ENCODE results near the gene IARS1. TPM values are rescaled to one million over a fixed set of nuclear protein-coding genes. Genes with fewer than 3 reads are reported as not detected.
A peak's percentile ranks its signal among the peaks of the same experiment; 100 is the strongest.

IARS1 gene
- total and polyA plus RNA-seq, 2 of the 13 experiments (the other 11 are each of a cell fraction or from before 2014, with no cell fraction given), result 55.9 to 185 TPM

DNA sequence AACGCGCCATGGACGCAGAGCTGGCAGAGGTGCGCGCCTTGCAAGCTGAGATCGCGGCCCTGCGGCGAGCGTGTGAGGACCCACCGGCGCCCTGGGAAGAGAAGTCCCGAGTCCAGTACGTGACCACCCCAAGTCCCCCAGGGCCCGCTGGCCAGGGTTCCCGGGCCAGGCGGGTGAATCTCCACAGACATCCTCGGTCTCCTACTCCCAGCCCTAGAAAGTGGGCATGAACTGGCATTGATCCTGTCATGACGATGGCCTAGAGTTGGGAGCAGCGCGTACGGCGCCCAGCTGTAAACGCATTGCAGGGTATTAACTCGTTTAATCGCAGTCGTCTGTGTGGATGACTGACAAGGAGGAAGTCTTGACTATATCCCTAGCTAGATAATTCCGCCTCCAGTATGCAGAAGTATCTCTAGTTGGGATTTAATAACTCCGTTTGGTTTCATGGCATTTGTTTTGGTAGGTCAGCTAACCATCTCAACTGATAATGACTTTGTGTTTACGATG, 32.5 kb upstream of the IARS1 start (continued):
- TF ChIP-seq, protein P1, sequence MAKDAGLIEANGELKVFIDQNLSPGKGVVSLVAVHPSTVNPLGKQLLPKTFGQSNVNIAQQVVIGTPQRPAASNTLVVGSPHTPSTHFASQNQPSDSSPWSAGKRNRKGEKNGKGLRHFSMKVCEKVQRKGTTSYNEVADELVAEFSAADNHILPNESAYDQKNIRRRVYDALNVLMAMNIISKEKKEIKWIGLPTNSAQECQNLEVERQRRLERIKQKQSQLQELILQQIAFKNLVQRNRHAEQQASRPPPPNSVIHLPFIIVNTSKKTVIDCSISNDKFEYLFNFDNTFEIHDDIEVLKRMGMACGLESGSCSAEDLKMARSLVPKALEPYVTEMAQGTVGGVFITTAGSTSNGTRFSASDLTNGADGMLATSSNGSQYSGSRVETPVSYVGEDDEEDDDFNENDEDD (CRISPR knock-in tag; IDR thresholded peaks at IDR 0.05; ENCODE audit: borderline replicate concordance), result no peak

DNA sequence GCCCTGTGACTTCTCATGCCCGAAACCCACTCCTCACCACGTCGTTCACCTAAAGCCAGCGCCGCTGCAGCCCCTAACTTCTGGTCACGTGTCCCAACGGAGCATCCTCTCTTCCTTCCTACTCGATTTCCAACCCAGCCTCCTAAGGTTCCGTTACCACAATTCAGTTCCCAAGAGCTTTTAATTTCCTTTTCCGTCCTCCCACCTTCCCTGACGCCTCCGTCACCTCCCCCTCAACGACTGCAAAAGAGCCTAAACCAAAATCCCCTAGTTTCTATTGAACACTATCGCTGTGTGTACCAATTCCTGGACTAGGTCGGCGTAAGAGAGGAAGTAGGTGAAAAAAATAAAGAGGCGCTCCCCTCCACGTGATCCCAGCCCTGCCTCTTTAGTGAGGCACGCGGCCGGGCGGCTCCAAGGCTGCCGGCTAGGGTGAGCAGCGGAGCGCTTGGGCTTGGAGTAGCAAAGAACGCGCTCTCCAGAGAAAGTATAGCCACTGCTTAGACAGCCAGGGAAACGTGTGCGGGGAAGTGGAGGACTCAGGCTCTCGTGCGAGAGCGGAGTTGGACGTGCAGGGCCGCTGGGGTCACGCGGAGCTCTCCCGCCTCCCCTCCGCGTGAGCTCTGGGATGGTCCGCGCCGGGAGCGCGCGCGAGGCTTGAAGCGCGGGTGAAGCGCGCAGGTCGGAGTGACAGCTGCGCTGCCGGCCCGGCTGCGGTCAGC, 31.9 kb upstream of the IARS1 start, which contains the start of the genes CENPP and NOL8:
Gene CENPP, plus strand, starts transcription at position 685 of the 722 bp plus-strand sequence.
Gene NOL8, minus strand, starts transcription at position 82 of the 722 bp plus-strand sequence. CDS start 1,189 bp downstream, outside the sequence.
- in situ Hi-C loops (cut with HindIII; ENCODE audit: extremely low pct_ligation_motif_present, low pct_unique_long_range_greater_than_20kb), result loop anchor here (10.0 kb wide), 1 partner anchor 309 kb away; no protein-coding TSS in a partner anchor
- under 1% methylated on average over 28 of the region's 55 CpGs for WGBS (ENCODE audit: low lambda C conversion rate)
- peak within 1 kb of the TSS; percentile 94 for H3K4me2 ChIP-seq (ENCODE audit: low read depth, low read length)
- ATAC-seq (peak; percentile 95), DNase-seq (ENCODE audit: low spot score) (peak; percentile 86), FAIRE-seq (peak; percentile 60)
- H3K9me3 ChIP-seq (ENCODE audit: low read length), result no peaks in the 10 kb centered on the region
- H3K9ac ChIP-seq (ENCODE audit: insufficient read depth, low read depth, low read length), result peak within 1 kb of the TSS; percentile 98
- intact Hi-C loops (cut with micrococcal nuclease; ENCODE audit: unreplicated experiment), result loop anchor here (2.0 kb wide), 1 partner anchor 309 kb away; no protein-coding TSS in a partner anchor
- H3K4me1 ChIP-seq (ENCODE audit: insufficient read depth, low read length), result peaks cover 40% of the 10 kb centered on the region
- H4K20me1 ChIP-seq (ENCODE audit: insufficient read depth, low read length), result no peaks in the 10 kb centered on the region
- POLR2A ChIA-PET, result interaction anchor here (1.0 to 2.4 kb wide), 6 partner anchors 31 to 1133 kb away, joined by 3 to 12 read pairs (median 4); partner anchors contain the start of gene IPPK
- H3K27ac ChIP-seq (ENCODE audit: extremely low read length, insufficient read depth, low read length), result peak within 1 kb of the TSS; percentile 96
- CTCF ChIA-PET (ENCODE audit: low intra/inter-chr PET ratio, low total read pairs), result no interaction called here
- peaks cover 29% of the 10 kb centered on the region for H3K79me2 ChIP-seq (ENCODE audit: insufficient read depth, low read length)
- peak within 1 kb of the TSS; percentile 74 to 98 (median 93) for H3K4me3 ChIP-seq (replicated peaks in 1 of 3; ENCODE audit: insufficient read depth in 1 of 3, low read depth in 2 of 3, low read length in 3 of 3)
- H3K27me3 ChIP-seq (ENCODE audit: control insufficient read depth in 1 of 2, insufficient read depth in 2 of 2, low read length in 2 of 2), result no peaks in the 10 kb centered on the region; a peak in 1 of 5 replicates
- peaks cover 0 to 17% of the 10 kb centered on the region in 2 experiments; a peak in 3 of 5 replicates for H3K36me3 ChIP-seq (replicated peaks in 1 of 2; ENCODE audit: control insufficient read depth in 1 of 2, insufficient read depth in 2 of 2, low read length in 2 of 2)
- peak within 1 kb of the TSS; percentile 84 for H2AFZ ChIP-seq (ENCODE audit: low read length)
- BruUV-seq (replicated peaks), result no TSS peak
- TF ChIP-seq, protein P2, sequence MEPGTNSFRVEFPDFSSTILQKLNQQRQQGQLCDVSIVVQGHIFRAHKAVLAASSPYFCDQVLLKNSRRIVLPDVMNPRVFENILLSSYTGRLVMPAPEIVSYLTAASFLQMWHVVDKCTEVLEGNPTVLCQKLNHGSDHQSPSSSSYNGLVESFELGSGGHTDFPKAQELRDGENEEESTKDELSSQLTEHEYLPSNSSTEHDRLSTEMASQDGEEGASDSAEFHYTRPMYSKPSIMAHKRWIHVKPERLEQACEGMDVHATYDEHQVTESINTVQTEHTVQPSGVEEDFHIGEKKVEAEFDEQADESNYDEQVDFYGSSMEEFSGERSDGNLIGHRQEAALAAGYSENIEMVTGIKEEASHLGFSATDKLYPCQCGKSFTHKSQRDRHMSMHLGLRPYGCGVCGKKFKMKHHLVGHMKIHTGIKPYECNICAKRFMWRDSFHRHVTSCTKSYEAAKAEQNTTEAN (CRISPR knock-in tag; conservative IDR thresholded peaks at IDR 0.05), result 0 out of 2 replicates have a peak, but pooled peaks have one; percentile 40
- TF ChIP-seq DBP (CRISPR knock-in tag; IDR thresholded peaks at IDR 0.05; ENCODE audit: not compliant biosample characterization) (no peak), ZNF460 (CRISPR knock-in tag; IDR thresholded peaks at IDR 0.05; ENCODE audit: borderline replicate concordance) (no peak; the same call in 1 of the 2 replicates), FOSL1 (CRISPR knock-in tag; IDR thresholded peaks at IDR 0.05; ENCODE audit: borderline replicate concordance) (no peak), TP53 (CRISPR knock-in tag; conservative IDR thresholded peaks at IDR 0.05) (no peak), ZNF569 (CRISPR knock-in tag; IDR thresholded peaks at IDR 0.05; ENCODE audit: borderline replicate concordance) (no peak), MXI1 (IDR thresholded peaks at IDR 0.05; ENCODE audit: borderline replicate concordance, low read depth, low read length) (peak; percentile 98), ZNF430 (CRISPR knock-in tag; IDR thresholded peaks at IDR 0.05) (peak; percentile 82), RCOR2 (CRISPR knock-in tag; IDR thresholded peaks at IDR 0.05) (no peak), ZNF10 (CRISPR knock-in tag; IDR thresholded peaks at IDR 0.05; ENCODE audit: borderline replicate concordance, low read depth) (no peak), SOX6 (IDR thresholded peaks at IDR 0.05) (no peak), SOX6 (CRISPR knock-in tag; IDR thresholded peaks at IDR 0.05) (peak; percentile 73), ZNF543 (CRISPR knock-in tag; IDR thresholded peaks at IDR 0.05) (no peak), ZNF121 (CRISPR knock-in tag; IDR thresholded peaks at IDR 0.05) (no peak)
- TF ChIP-seq, protein P3, sequence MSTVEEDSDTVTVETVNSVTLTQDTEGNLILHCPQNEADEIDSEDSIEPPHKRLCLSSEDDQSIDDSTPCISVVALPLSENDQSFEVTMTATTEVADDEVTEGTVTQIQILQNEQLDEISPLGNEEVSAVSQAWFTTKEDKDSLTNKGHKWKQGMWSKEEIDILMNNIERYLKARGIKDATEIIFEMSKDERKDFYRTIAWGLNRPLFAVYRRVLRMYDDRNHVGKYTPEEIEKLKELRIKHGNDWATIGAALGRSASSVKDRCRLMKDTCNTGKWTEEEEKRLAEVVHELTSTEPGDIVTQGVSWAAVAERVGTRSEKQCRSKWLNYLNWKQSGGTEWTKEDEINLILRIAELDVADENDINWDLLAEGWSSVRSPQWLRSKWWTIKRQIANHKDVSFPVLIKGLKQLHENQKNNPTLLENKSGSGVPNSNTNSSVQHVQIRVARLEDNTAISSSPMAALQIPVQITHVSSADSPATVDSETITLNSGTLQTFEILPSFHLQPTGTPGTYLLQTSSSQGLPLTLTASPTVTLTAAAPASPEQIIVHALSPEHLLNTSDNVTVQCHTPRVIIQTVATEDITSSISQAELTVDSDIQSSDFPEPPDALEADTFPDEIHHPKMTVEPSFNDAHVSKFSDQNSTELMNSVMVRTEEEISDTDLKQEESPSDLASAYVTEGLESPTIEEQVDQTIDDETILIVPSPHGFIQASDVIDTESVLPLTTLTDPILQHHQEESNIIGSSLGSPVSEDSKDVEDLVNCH (CRISPR knock-in tag; IDR thresholded peaks at IDR 0.05), result 0 out of 2 replicates have a peak, but pooled peaks have one; percentile 36
